Right lobe of liver (tissue), 4 donors: ENCODE results near the gene CKAP5.

ENCODE experiments used
- CTCF ChIP-seq, 4 donors: fragments of 200-600 bp in 3 of 4; fragments of 450-650 bp in 1 of 4; IDR thresholded peaks; one replicate each; pipeline versions ENCODE4 v1.5.1 to v1.8.0; 2016 to 2022; ENCODE audit warnings: antibody characterized with exemption in 4 of 4, mild to moderate bottlenecking in 2 of 4
- POLR2A ChIP-seq: fragments of 450-650 bp; IDR thresholded peaks from one replicate; pipeline ENCODE4 v1.6.1; 2017; ENCODE audit warnings: antibody characterized with exemption, mild to moderate bottlenecking
- donor health status: DM: no; HTN: no; CAD: no.
- donor health status: DM: no; HTN: no; CAD: no.
- donor health status: DM: no; HTN: yes; CAD: no.

- TF ChIP-seq POLR2A (no peak), CTCF (IDR thresholded peaks at IDR 0.05) (no peak)
These were observed 44.2 kb downstream of the CKAP5 start for GRCh38 chr11:46801694-46802470.
